ENCODE measurements around the gene TEX22. TPM values are rescaled to one million over a fixed set of nuclear protein-coding genes. Genes with fewer than 3 reads are reported as not detected.

Gene TEX22
- total RNA-seq, 4 donors from 2014 or later, result not detected

GRCh38 chr14:105449276-105450122, 51.2 kb downstream of the TEX22 start:
- intact Hi-C loops (cut with DNase I; ENCODE audit: low total_unique reads), result loop anchor here (2.0 kb wide), 1 partner anchor 79 kb away; no protein-coding TSS in a partner anchor
- Histone ChIP-seq H3K27ac (no peak overlapping the region), H3K4me1 (peaks cover 2 to 9% of the 10 kb centered on the region in 2 donors), H3K9me3 (no peaks in the 10 kb centered on the region), H3K4me3 (no peak overlapping the region), H3K27me3 (no peaks in the 10 kb centered on the region), H3K36me3 (peaks cover 0 to 23% of the 10 kb centered on the region in 2 donors)
- in situ Hi-C loops (cut with MboI; ENCODE audit: low sequenced_read_pairs in 4 of 4), result no loop called here
- TF ChIP-seq POLR2A (IDR thresholded peaks at IDR 0.05) (no peak), CTCF (IDR thresholded peaks at IDR 0.05 in 4 of 5, conservative IDR thresholded peaks at IDR 0.05 in 1 of 5) (no peak)
- ATAC-seq (no peak), DNase-seq (no peak)

- intact Hi-C loops (cut with DNase I; ENCODE audit: low total_unique reads), result no loop called here
- no peak overlapping the region for H3K27ac ChIP-seq
- in situ Hi-C loops (cut with MboI; ENCODE audit: low sequenced_read_pairs in 4 of 4), result no loop called here
These were observed 51.8 kb downstream of the TEX22 start for GRCh38 chr14:105450123-105450505.

GRCh38 chr14:105450864-105451720, 52.8 kb downstream of the TEX22 start:
- H3K9me3 ChIP-seq, result no peaks in the 10 kb centered on the region
- no peaks in the 10 kb centered on the region for H3K27me3 ChIP-seq
- TF ChIP-seq POLR2A (IDR thresholded peaks at IDR 0.05), result no peak
- no peak for TF ChIP-seq CTCF (IDR thresholded peaks at IDR 0.05 in 4 of 5, conservative IDR thresholded peaks at IDR 0.05 in 1 of 5)
- intact Hi-C loops (cut with DNase I; ENCODE audit: low total_unique reads), result no loop called here
- H3K27ac ChIP-seq, result no peak overlapping the region
- peaks cover 2 to 9% of the 10 kb centered on the region in 2 donors for H3K4me1 ChIP-seq
- DNase-seq, result no peak
- no peak overlapping the region for H3K4me3 ChIP-seq
- peaks cover 0 to 36% of the 10 kb centered on the region in 2 donors for H3K36me3 ChIP-seq
- ATAC-seq, result no peak
- in situ Hi-C loops (cut with MboI; ENCODE audit: low sequenced_read_pairs in 4 of 4), result no loop called here

More at GRCh38 chr14:105450123-105450505, 51.8 kb downstream of the TEX22 start:
- Histone ChIP-seq H3K4me3 (no peak overlapping the region), H3K4me1 (peaks cover 2 to 9% of the 10 kb centered on the region in 2 donors), H3K36me3 (peaks cover 0 to 29% of the 10 kb centered on the region in 2 donors), H3K9me3 (no peaks in the 10 kb centered on the region), H3K27me3 (no peaks in the 10 kb centered on the region)
- DNase-seq (no peak), ATAC-seq (no peak)
- no peak for TF ChIP-seq CTCF (IDR thresholded peaks at IDR 0.05 in 4 of 5, conservative IDR thresholded peaks at IDR 0.05 in 1 of 5)
- TF ChIP-seq POLR2A (IDR thresholded peaks at IDR 0.05), result no peak

- H3K27ac ChIP-seq, result no peak overlapping the region
- TF ChIP-seq POLR2A (IDR thresholded peaks at IDR 0.05) (no peak), CTCF (IDR thresholded peaks at IDR 0.05 in 4 of 5, conservative IDR thresholded peaks at IDR 0.05 in 1 of 5) (no peak)
These were observed 54.6 kb downstream of the TEX22 start for GRCh38 chr14:105452963-105453362.

More at GRCh38 chr14:105452963-105453362, 54.6 kb downstream of the TEX22 start:
- H3K36me3 ChIP-seq, result peaks cover 0 to 43% of the 10 kb centered on the region in 2 donors
- no peak for DNase-seq
- H3K9me3 ChIP-seq, result no peaks in the 10 kb centered on the region
- in situ Hi-C loops (cut with MboI; ENCODE audit: low sequenced_read_pairs in 4 of 4), result no loop called here
- H3K4me3 ChIP-seq, result no peak overlapping the region
- intact Hi-C loops (cut with DNase I; ENCODE audit: low total_unique reads), result no loop called here
- H3K27me3 ChIP-seq, result no peaks in the 10 kb centered on the region
- ATAC-seq, result no peak
- H3K4me1 ChIP-seq, result peaks cover 2 to 9% of the 10 kb centered on the region in 2 donors

Data from gastrocnemius medialis (tissue), 4 donors.